Loucy (cell line): ENCODE data around the gene MRPL28.
A peak's percentile ranks its signal among the peaks of the same experiment; 100 is the strongest.

ENCODE experiments used
- H2AFZ ChIP-seq: fragments of 200-600 bp; sonication (generic); 2 replicates; pipeline ENCODE4 v1.6.0; 2016; ENCODE audit warnings: antibody characterized with exemption, mild to moderate bottlenecking, low read length, moderate library complexity
- H3F3A ChIP-seq: fragments of 200-600 bp; 2 replicates; pipeline ENCODE4 v1.6.0; 2016; ENCODE audit warnings: antibody characterized with exemption, low read depth, mild to moderate bottlenecking
- H3K27me3 ChIP-seq: fragments of 200-600 bp; sonication (generic); 2 replicates; pipeline ENCODE4 v1.6.1; 2014; ENCODE audit warnings: low read length, mild to moderate bottlenecking; ENCODE audit not compliant: insufficient read depth, poor library complexity, severe bottlenecking
- H3K36me3 ChIP-seq: fragments of 200-600 bp; sonication (generic); 2 replicates; pipeline ENCODE4 v1.6.1; 2016; ENCODE audit warnings: low read length; ENCODE audit not compliant: insufficient read depth
- H3K4me1 ChIP-seq: fragments of 200-600 bp; sonication (generic); 2 replicates; pipeline ENCODE4 v1.5.1; 2014; ENCODE audit warnings: low read length, mild to moderate bottlenecking; ENCODE audit not compliant: insufficient read depth, poor library complexity, severe bottlenecking
- H3K4me2 ChIP-seq: fragments of 200-600 bp; sonication (generic); 2 replicates; pipeline ENCODE4 v1.6.0; 2014; ENCODE audit warnings: antibody characterized with exemption, low read length, low read depth, mild to moderate bottlenecking; ENCODE audit not compliant: poor library complexity, severe bottlenecking
- H3K4me3 ChIP-seq: fragments of 200-600 bp; sonication (generic); 2 replicates; pipeline ENCODE4 v1.5.1; 2014; ENCODE audit warnings: low read length, mild to moderate bottlenecking, mixed read lengths; ENCODE audit not compliant: poor library complexity, severe bottlenecking
- H3K79me2 ChIP-seq: fragments of 200-600 bp; sonication (generic); 2 replicates; pipeline ENCODE4 v1.6.1; 2014; ENCODE audit warnings: low read length; ENCODE audit not compliant: insufficient read depth
- H3K9ac ChIP-seq: fragments of 200-600 bp; sonication (generic); 2 replicates; pipeline ENCODE4 v1.6.0; 2014; ENCODE audit warnings: mild to moderate bottlenecking, low read depth, low read length, moderate library complexity; ENCODE audit not compliant: poor library complexity, severe bottlenecking
- H3K9me2 ChIP-seq: fragments of 200-600 bp; sonication (generic); replicated peaks from 2 replicates; pipeline ENCODE4 v1.6.1; 2016; ENCODE audit warnings: low read depth, low read length, mixed read lengths
- H3K9me3 ChIP-seq: fragments of 200-600 bp; sonication (generic); 2 replicates; pipeline ENCODE4 v1.6.1; 2014; ENCODE audit warnings: mild to moderate bottlenecking, antibody characterized with exemption, low read length, low read depth; ENCODE audit not compliant: insufficient read depth
- H4K20me1 ChIP-seq: fragments of 200-600 bp; sonication (generic); 2 replicates; pipeline ENCODE4 v1.6.0; 2014; ENCODE audit warnings: antibody characterized with exemption, low read length, mild to moderate bottlenecking; ENCODE audit not compliant: insufficient read depth, poor library complexity, severe bottlenecking
- EZH2phosphoT487 ChIP-seq: fragments of 200-600 bp; IDR thresholded peaks from 2 replicates; pipeline ENCODE4 v1.6.1; 2018; ENCODE audit warnings: antibody characterized with exemption, mild to moderate bottlenecking, moderate library complexity, borderline replicate concordance
- TF ChIP-seq, protein P1 (sequence below): fragments of 200-600 bp; sonication (generic); conservative IDR thresholded peaks from 2 replicates; pipeline ENCODE4 v1.5.1; 2014; ENCODE audit warnings: mild to moderate bottlenecking, antibody characterized with exemption, low read length

Gene MRPL28

GRCh38 chr16:318628-319027, 51.7 kb downstream of the MRPL28 start:
- H2AFZ ChIP-seq: no peak overlapping the region
- H3K36me3 ChIP-seq: peaks cover under 1% of the 10 kb centered on the region; the same call in 1 of the 2 replicates
- no peaks in the 10 kb centered on the region for H4K20me1 ChIP-seq
- no peak for TF ChIP-seq EZH2phosphoT487
- TF ChIP-seq, protein P1, sequence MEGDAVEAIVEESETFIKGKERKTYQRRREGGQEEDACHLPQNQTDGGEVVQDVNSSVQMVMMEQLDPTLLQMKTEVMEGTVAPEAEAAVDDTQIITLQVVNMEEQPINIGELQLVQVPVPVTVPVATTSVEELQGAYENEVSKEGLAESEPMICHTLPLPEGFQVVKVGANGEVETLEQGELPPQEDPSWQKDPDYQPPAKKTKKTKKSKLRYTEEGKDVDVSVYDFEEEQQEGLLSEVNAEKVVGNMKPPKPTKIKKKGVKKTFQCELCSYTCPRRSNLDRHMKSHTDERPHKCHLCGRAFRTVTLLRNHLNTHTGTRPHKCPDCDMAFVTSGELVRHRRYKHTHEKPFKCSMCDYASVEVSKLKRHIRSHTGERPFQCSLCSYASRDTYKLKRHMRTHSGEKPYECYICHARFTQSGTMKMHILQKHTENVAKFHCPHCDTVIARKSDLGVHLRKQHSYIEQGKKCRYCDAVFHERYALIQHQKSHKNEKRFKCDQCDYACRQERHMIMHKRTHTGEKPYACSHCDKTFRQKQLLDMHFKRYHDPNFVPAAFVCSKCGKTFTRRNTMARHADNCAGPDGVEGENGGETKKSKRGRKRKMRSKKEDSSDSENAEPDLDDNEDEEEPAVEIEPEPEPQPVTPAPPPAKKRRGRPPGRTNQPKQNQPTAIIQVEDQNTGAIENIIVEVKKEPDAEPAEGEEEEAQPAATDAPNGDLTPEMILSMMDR: peak; percentile 48
- no peak overlapping the region for H3K9ac ChIP-seq
- peaks cover 22% of the 10 kb centered on the region for H3K4me1 ChIP-seq
- H3K27me3 ChIP-seq: no peaks in the 10 kb centered on the region
- H3F3A ChIP-seq: no peaks in the 10 kb centered on the region
- no peaks in the 10 kb centered on the region for H3K9me2 ChIP-seq
- H3K4me2 ChIP-seq: no peak overlapping the region
- no peak overlapping the region for H3K4me3 ChIP-seq
- no peaks in the 10 kb centered on the region for H3K9me3 ChIP-seq
- peaks cover 38% of the 10 kb centered on the region; the same call in 1 of the 2 replicates for H3K79me2 ChIP-seq

- Histone ChIP-seq H3K9me2 (no peaks in the 10 kb centered on the region), H3K4me2 (peak overlapping the region; percentile 37), H3K4me1 (peaks cover 22% of the 10 kb centered on the region), H3K4me3 (peak overlapping the region; percentile 13), H3F3A (no peaks in the 10 kb centered on the region), H3K36me3 (peaks cover 11% of the 10 kb centered on the region; the same call in 1 of the 2 replicates), H3K9ac (no peak overlapping the region), H4K20me1 (no peaks in the 10 kb centered on the region), H3K9me3 (no peaks in the 10 kb centered on the region), H2AFZ (no peak overlapping the region), H3K79me2 (peaks cover 34% of the 10 kb centered on the region; the same call in 1 of the 2 replicates), H3K27me3 (no peaks in the 10 kb centered on the region)
- TF ChIP-seq, protein P1: no peak
- no peak for TF ChIP-seq EZH2phosphoT487
These were observed 52.8 kb downstream of the MRPL28 start for GRCh38 chr16:317583-317982.
